IMR-90 (cell line): ENCODE measurements around the gene PLCL1. TPM values are rescaled to one million over a fixed set of nuclear protein-coding genes. Genes with fewer than 3 reads are reported as not detected.

Experiments used
- ATAC-seq: fragments of 200-7000 bp; cut with Tn5 transposase; 2 replicates; pipeline ENCODE4 v1.9.1; 2020; ENCODE audit warnings: low read depth, mild to moderate bottlenecking, moderate library complexity
- BruUV-seq: library from RNA; stranded (reverse); fragments of 400-500 nt; replicated peaks from 2 replicates; lab custom pipeline; 2021; lab: Mats Ljungman, UMichigan
- CTCF ChIA-PET: fragments of 300-600 bp; formaldehyde crosslinking; extraction: SDS; loops from one replicate; lab custom pipeline; 2021; ENCODE audit warnings: antibody characterized with exemption; lab: Yijun Ruan, JAX
- POLR2A ChIA-PET: fragments of 300-600 bp; sonication (Branson Sonifier 250); formaldehyde crosslinking; loops from one replicate; lab custom pipeline; 2022; ENCODE audit warnings: antibody characterized with exemption; ENCODE audit not compliant: unreplicated experiment; lab: Charles Lee
- DNase-seq: peaks from one replicate; pipeline ENCODE4 v3.0.0; 2013
- H2AFZ ChIP-seq: replicated peaks from 2 replicates; pipeline ENCODE3; 2013; ENCODE audit warnings: low read length, mild to moderate bottlenecking; ENCODE audit not compliant: poor library complexity
- H2AK5ac ChIP-seq: 2 replicates; pipeline ENCODE4 v1.6.1; 2013; ENCODE audit warnings: low read depth, low read length, inconsistent platforms
- H2AK9ac ChIP-seq: replicated peaks from 2 replicates; pipeline ENCODE3; 2013; ENCODE audit warnings: mild to moderate bottlenecking, low read depth, low read length, moderate library complexity; ENCODE audit not compliant: poor library complexity
- H2BK120ac ChIP-seq: 2 replicates; pipeline ENCODE4 v1.6.1; 2013; ENCODE audit warnings: low read depth, low read length, inconsistent platforms
- H2BK15ac ChIP-seq: 3 replicates; pipeline ENCODE4 v1.6.1; 2013; ENCODE audit warnings: low read depth, low read length, inconsistent platforms
- H2BK20ac ChIP-seq: 2 replicates; pipeline ENCODE4 v1.6.1; 2013; ENCODE audit warnings: low read depth, mild to moderate bottlenecking, inconsistent platforms, low read length, moderate library complexity
- H2BK5ac ChIP-seq: 2 replicates; pipeline ENCODE4 v1.6.1; 2013; ENCODE audit warnings: mild to moderate bottlenecking, low read depth, low read length, inconsistent platforms; ENCODE audit not compliant: poor library complexity, severe bottlenecking
- H3K14ac ChIP-seq: replicated peaks from 2 replicates; pipeline ENCODE4 v1.6.1; 2013; ENCODE audit warnings: low read depth, low read length, inconsistent platforms
- H3K18ac ChIP-seq: 2 replicates; pipeline ENCODE4 v1.6.1; 2013; ENCODE audit warnings: low read depth, low read length, control low read depth
- H3K23ac ChIP-seq: 2 replicates; pipeline ENCODE4 v1.6.1; 2013; ENCODE audit warnings: low read depth, low read length, inconsistent platforms
- H3K27ac ChIP-seq: 2 replicates; pipeline ENCODE4 v1.5.1; 2013; ENCODE audit warnings: mild to moderate bottlenecking, control low read depth, low read length; ENCODE audit not compliant: insufficient read depth
- H3K27me3 ChIP-seq: 2 replicates; pipeline ENCODE4 v1.6.1; 2013; ENCODE audit warnings: low read length; ENCODE audit not compliant: control insufficient read depth, insufficient read depth
- H3K36me3 ChIP-seq: 2 replicates; pipeline ENCODE4 v1.6.1; 2013; ENCODE audit warnings: low read length, mixed read lengths; ENCODE audit not compliant: control insufficient read depth, insufficient read depth
- H3K4ac ChIP-seq: 2 replicates; pipeline ENCODE4 v1.6.1; 2013; ENCODE audit warnings: low read depth, low read length, inconsistent platforms
- H3K4me1 ChIP-seq: 2 replicates; pipeline ENCODE4 v1.6.1; 2013; ENCODE audit warnings: low read length, mixed read lengths; ENCODE audit not compliant: control insufficient read depth, insufficient read depth
- H3K4me2 ChIP-seq: 2 replicates; pipeline ENCODE4 v1.6.1; 2013; ENCODE audit warnings: low read depth, mild to moderate bottlenecking, control low read depth, low read length, moderate library complexity
- H3K4me3 ChIP-seq: 2 replicates; pipeline ENCODE4 v1.5.1; 2013; ENCODE audit warnings: low read depth, mild to moderate bottlenecking, control low read depth, low read length, moderate library complexity; ENCODE audit not compliant: insufficient read depth
- H3K56ac ChIP-seq: 2 replicates; pipeline ENCODE4 v1.6.1; 2013; ENCODE audit warnings: low read length, inconsistent platforms; ENCODE audit not compliant: insufficient read depth; ENCODE audit errors: extremely low read depth
- H3K79me1 ChIP-seq, 2 experiments: 2 replicates each; pipeline ENCODE4 v1.6.1; 2013; ENCODE audit warnings: low read length in 2 of 2, inconsistent platforms in 1 of 2, low read depth in 1 of 2
- H3K9ac ChIP-seq: 2 replicates; pipeline ENCODE4 v1.6.1; 2013; ENCODE audit warnings: low read depth, low read length, control low read depth
- H3K9me1 ChIP-seq: 2 replicates; pipeline ENCODE4 v1.6.1; 2013; ENCODE audit warnings: low read length, inconsistent platforms; ENCODE audit not compliant: insufficient read depth
- H3K9me3 ChIP-seq: 2 replicates; pipeline ENCODE4 v1.6.1; 2013; ENCODE audit warnings: low read length; ENCODE audit not compliant: control insufficient read depth, insufficient read depth
- H4K20me1 ChIP-seq: 2 replicates; pipeline ENCODE4 v1.6.1; 2013; ENCODE audit warnings: low read length, inconsistent platforms; ENCODE audit not compliant: insufficient read depth
- H4K5ac ChIP-seq: 2 replicates; pipeline ENCODE4 v1.6.1; 2013; ENCODE audit warnings: mild to moderate bottlenecking, low read depth, low read length, control low read depth
- H4K8ac ChIP-seq, 2 experiments: 2 replicates each; pipeline ENCODE4 v1.6.1; 2013; ENCODE audit warnings: low read depth in 2 of 2, low read length in 2 of 2, control low read depth in 1 of 2, inconsistent platforms in 1 of 2
- H4K91ac ChIP-seq: 2 replicates; pipeline ENCODE4 v1.6.1; 2013; ENCODE audit warnings: low read depth, low read length, inconsistent platforms; ENCODE audit not compliant: insufficient read depth
- CEBPB ChIP-seq: IDR thresholded peaks from 2 replicates; pipeline ENCODE4 v1.6.1; 2012; ENCODE audit warnings: low read depth, low read length, improper control_type of control experiment
- WGBS, 2 experiments: methylation state at CpG; one replicate each; pipeline versions ENCODE4 v1.1.5 to v1.1.7; 2013; ENCODE audit warnings: missing lambda C conversion rate in 2 of 2; ENCODE audit not compliant: insufficient read length in 1 of 2; ENCODE audit errors: extremely low coverage in 2 of 2; 5-methylcytosine and 5-hydroxymethylcytosine counted together
- dilution Hi-C: fragments of 300-500 bp; cut with HindIII; formaldehyde crosslinking; loops from one replicate; pipeline ENCODE4 v1.14.3; 2018; ENCODE audit warnings: low sequenced_read_pairs; ENCODE audit not compliant: unreplicated experiment
- in situ Hi-C: fragments of 300-500 bp; cut with MboI; formaldehyde crosslinking; loops from 3 replicates; pipeline ENCODE4 v1.14.3; 2019; ENCODE audit warnings: low sequenced_read_pairs, inconsistent platforms, mixed read lengths
- intact Hi-C: fragments of 100-400 bp; cut with micrococcal nuclease; formaldehyde crosslinking; loops from 2 replicates; pipeline ENCODE4 v1.10.0; 2022
- polyA plus RNA-seq, 3 experiments: library from polyadenylated mRNA; depleted of rRNA; stranded (reverse); fragments of >200 nt; gene quantifications; 2 replicates each; pipeline ENCODE4 v1.2.3, GENCODE V29; 2012; ENCODE audit warnings: low replicate concordance in 1 of 3
- total RNA-seq: library from RNA; depleted of rRNA; stranded (reverse); fragments of >200 nt; gene quantifications from 2 replicates; pipeline ENCODE4 v1.2.3, GENCODE V29; 2012

PLCL1 gene
- total and polyA plus RNA-seq, 2 of the 4 experiments (the other 2 are of a cell fraction): 0.14 to 0.18 TPM

- 0 out of 2 replicates have a peak, but pooled peaks have one; percentile 13 for TF ChIP-seq CEBPB
Measured at GRCh38 chr2:197813093-197813787, 8.8 kb downstream of the PLCL1 start (continued).

GRCh38 chr2:197814526-197814925 is 10.1 kb downstream of the PLCL1 start:
- DNase-seq (no peak), ATAC-seq (no peak)
- H3K18ac ChIP-seq: no peak overlapping the region
- WGBS, 2 experiments: no CpG with 5 or more reads among the region's 2 CpGs
- no peak overlapping the region for H3K56ac ChIP-seq
- H3K4me3 ChIP-seq: no peak overlapping the region
- no peak overlapping the region for H3K9ac ChIP-seq
- peaks cover 2% of the 10 kb centered on the region; the same call in 1 of the 2 replicates for H3K27me3 ChIP-seq
- H2BK120ac ChIP-seq: no peak overlapping the region
- H4K91ac ChIP-seq: no peak overlapping the region
- H2BK5ac ChIP-seq: no peak overlapping the region
- dilution Hi-C loops: no loop called here
- H3K23ac ChIP-seq: no peak overlapping the region
- H2BK15ac ChIP-seq: no peak overlapping the region
- BruUV-seq: no TSS peak
- H2AK9ac ChIP-seq: no peak overlapping the region
- H2BK20ac ChIP-seq: no peak overlapping the region
- H2AFZ ChIP-seq: no peak overlapping the region
- TF ChIP-seq CEBPB: no peak
- no peaks in the 10 kb centered on the region for H3K9me3 ChIP-seq
- no peaks in the 10 kb centered on the region for H3K36me3 ChIP-seq
- H3K9me1 ChIP-seq: peaks cover 4% of the 10 kb centered on the region; the same call in 1 of the 2 replicates
- intact Hi-C loops: loop anchor here (5.0 kb wide), 1 partner anchor 1232 kb away; no protein-coding TSS in a partner anchor
- H3K4me1 ChIP-seq: no peaks in the 10 kb centered on the region
- H4K20me1 ChIP-seq: no peaks in the 10 kb centered on the region
- ChIA-PET POLR2A (no interaction called here), CTCF (no interaction called here)
- H4K5ac ChIP-seq: no peak overlapping the region
- H3K79me1 ChIP-seq: no peaks in the 10 kb centered on the region
- no peak overlapping the region for H3K4me2 ChIP-seq
- no peak overlapping the region for H2AK5ac ChIP-seq
- in situ Hi-C loops: no loop called here
- no peak overlapping the region for H3K14ac ChIP-seq
- no peak overlapping the region for H4K8ac ChIP-seq
- no peak overlapping the region for H3K4ac ChIP-seq
- H3K27ac ChIP-seq: no peak overlapping the region
